GM12891 (cell line): ENCODE data around the gene ZBTB22.
"Not testable (repeated sequence)": the region's sequence is repeated elsewhere in the genome, so short reads cannot be mapped to it uniquely, and the experiment has no call there.

Experiments
- POLR2A ChIP-seq: IDR thresholded peaks from 2 replicates; pipeline ENCODE4 v1.6.1; 2011; ENCODE audit warnings: low read depth, low read length, control low read depth
- POLR2AphosphoS5 ChIP-seq: IDR thresholded peaks from 2 replicates; pipeline ENCODE4 v1.6.1; 2011; ENCODE audit warnings: low read depth, low read length, control low read depth
- TAF1 ChIP-seq: IDR thresholded peaks from 2 replicates; pipeline ENCODE4 v1.6.1; 2011; ENCODE audit warnings: low read depth, low read length, control low read depth

DNA sequence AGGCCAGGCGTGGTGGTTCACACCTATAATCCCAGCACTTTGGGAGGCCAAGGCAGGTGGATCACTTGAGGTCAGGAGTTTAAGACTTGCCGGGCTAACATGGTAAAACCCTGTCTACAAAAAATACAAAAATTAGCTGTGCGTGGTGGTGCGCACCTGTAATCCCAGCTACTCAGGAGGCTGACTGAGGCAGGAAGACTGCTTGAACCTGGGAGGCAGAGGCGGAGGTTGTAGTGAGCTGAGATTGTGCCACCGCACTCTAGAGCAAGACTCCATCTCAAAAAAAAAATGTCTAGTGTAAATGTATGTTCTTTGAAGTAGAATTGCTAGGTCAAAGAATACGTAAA lies 26.0 kb upstream of the ZBTB22 start:
- TF ChIP-seq POLR2A, TAF1, POLR2AphosphoS5: not testable (repeated sequence)
